Mucosa of descending colon (tissue), 3 donors: Measurements from ENCODE around the gene JTB. TPM values are rescaled to one million over a fixed set of nuclear protein-coding genes. Genes with fewer than 3 reads are reported as not detected.
"Not testable (repeated sequence)": the region's sequence is repeated elsewhere in the genome, so short reads cannot be mapped to it uniquely, and the experiment has no call there.

Experiments used
- ATAC-seq: fragments of 200-7000 bp; cut with Tn5 transposase; one replicate; pipeline ENCODE4 v1.9.1; 2020; ENCODE audit warnings: mild to moderate bottlenecking, moderate library complexity
- DNase-seq, 3 donors: peaks; one replicate each; pipeline ENCODE4 v3.0.0-alpha.2; 2020
- H3K36me3 ChIP-seq: fragments of 200-600 bp; one replicate; pipeline ENCODE4 v1.8.0; 2021; ENCODE audit warnings: low read depth, mild to moderate bottlenecking
- H3K4me1 ChIP-seq: fragments of 200-600 bp; one replicate; pipeline ENCODE4 v1.8.0; 2021; ENCODE audit warnings: low read depth, mild to moderate bottlenecking
- H3K4me3 ChIP-seq: fragments of 200-600 bp; one replicate; pipeline ENCODE4 v1.8.0; 2021; ENCODE audit warnings: mild to moderate bottlenecking
- H3K9me3 ChIP-seq: fragments of 200-600 bp; one replicate; pipeline ENCODE4 v1.8.0; 2021; ENCODE audit warnings: mild to moderate bottlenecking
- intact Hi-C, 2 donors: fragments of 100-400 bp; cut with DNase I in 1 of 2; cut with micrococcal nuclease in 1 of 2; formaldehyde crosslinking; loops; one replicate each; pipeline versions ENCODE4 v1.11.0 to v1.11.1; 2022; cut with DNase I, micrococcal nuclease
- total RNA-seq, 3 donors: library from RNA; stranded (reverse); fragmentation: NEBNext Ultra II Directional in 2 of 3; extraction: Animal tissue kit (Norgen Biotek cat#: 25700) in 2 of 3; gene quantifications; one replicate each; pipeline versions ENCODE4 v1.2.1 to v1.2.4, GENCODE V29; 2021 to 2023
- TF ChIP-seq, protein P1 (sequence below): fragments of 200-600 bp; IDR thresholded peaks from one replicate; pipeline ENCODE4 v1.8.0; 2022; ENCODE audit warnings: antibody characterized with exemption, mild to moderate bottlenecking
- donor health status: DM: no; HTN: no; CAD: no; lungs with moderate emphysema.
- donor health status: DM: no; HTN: no; CAD: no.
- donor health status: DM: no; HTN: yes; CAD: no.

Gene JTB
- total RNA-seq, 3 donors from 2014 or later: 119 to 153 (median 124) TPM

DNA sequence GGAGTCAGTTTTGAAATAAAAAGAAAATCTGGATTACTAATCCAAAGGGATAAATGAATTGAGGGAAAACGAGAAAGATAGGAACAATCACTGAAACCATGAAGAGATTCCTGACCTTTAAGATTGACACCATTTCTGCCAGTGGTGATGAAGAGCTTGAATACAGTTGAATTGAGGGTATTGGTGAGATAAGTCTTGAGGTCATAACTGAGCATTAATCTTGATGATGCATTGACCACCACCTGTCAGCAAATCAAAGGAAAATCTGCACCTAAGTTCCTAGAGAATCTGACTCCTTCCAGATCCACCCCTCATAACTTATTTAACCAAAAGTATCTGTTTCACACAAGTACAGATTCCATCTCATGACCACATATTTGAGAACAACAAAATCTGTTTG lies 34.7 kb upstream of the JTB start:
- TF ChIP-seq, protein P1, sequence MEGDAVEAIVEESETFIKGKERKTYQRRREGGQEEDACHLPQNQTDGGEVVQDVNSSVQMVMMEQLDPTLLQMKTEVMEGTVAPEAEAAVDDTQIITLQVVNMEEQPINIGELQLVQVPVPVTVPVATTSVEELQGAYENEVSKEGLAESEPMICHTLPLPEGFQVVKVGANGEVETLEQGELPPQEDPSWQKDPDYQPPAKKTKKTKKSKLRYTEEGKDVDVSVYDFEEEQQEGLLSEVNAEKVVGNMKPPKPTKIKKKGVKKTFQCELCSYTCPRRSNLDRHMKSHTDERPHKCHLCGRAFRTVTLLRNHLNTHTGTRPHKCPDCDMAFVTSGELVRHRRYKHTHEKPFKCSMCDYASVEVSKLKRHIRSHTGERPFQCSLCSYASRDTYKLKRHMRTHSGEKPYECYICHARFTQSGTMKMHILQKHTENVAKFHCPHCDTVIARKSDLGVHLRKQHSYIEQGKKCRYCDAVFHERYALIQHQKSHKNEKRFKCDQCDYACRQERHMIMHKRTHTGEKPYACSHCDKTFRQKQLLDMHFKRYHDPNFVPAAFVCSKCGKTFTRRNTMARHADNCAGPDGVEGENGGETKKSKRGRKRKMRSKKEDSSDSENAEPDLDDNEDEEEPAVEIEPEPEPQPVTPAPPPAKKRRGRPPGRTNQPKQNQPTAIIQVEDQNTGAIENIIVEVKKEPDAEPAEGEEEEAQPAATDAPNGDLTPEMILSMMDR: no peak
- Histone ChIP-seq H3K36me3 (no peaks in the 10 kb centered on the region), H3K9me3 (no peaks in the 10 kb centered on the region), H3K4me3 (no peak overlapping the region), H3K4me1 (no peaks in the 10 kb centered on the region)
- DNase-seq (no peak), ATAC-seq (no peak)
- intact Hi-C loops: no loop called here

DNA sequence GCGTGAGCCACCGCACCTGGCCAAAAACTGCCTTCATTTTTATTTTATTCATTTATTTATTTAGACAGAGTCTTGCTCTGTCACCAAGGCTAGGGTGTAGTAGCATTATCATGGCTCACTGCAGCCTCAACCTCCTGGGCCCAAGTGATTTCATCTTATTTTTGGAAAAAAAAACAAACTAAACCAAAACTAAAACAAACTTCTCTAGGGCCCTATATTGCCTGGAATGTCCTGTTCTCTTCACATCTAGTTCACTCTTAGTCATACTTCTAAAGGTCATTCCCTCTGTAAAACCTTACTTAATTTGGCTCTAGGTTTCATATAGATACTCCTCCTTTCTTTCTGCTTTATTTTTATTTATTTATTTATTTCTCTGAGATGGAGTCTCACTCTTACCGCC lies 28.7 kb upstream of the JTB start:
- no peak overlapping the region for H3K4me3 ChIP-seq

DNA sequence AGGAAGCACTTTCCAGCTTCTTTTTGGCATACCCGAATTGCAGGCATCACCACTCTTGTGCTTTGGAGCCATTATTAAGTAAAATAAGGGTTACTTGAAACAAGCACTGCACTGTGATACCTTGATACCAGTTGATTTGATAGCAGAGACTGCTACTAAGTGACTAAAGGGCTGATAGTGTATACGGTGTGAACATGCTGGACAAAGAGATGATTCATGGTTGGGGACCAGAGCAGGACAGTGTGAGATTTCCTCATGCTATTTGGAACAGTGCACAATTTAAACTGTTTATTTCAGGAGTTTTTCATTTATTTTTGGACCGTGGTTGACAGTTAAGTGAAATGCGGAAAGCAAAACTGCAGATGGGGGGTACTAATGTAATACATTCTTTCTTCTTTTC lies 22.9 kb upstream of the JTB start:
- H3K4me3 ChIP-seq: no peak overlapping the region
- H3K4me1 ChIP-seq: no peaks in the 10 kb centered on the region
- no peaks in the 10 kb centered on the region for H3K36me3 ChIP-seq
- no peak for ATAC-seq
- no peaks in the 10 kb centered on the region for H3K9me3 ChIP-seq
- TF ChIP-seq, protein P1: no peak
- DNase-seq: no peak
- intact Hi-C loops: no loop called here

More for the DNA sequence above, 28.7 kb upstream of the JTB start:
- no peaks in the 10 kb centered on the region for H3K36me3 ChIP-seq
- TF ChIP-seq, protein P1: no peak
- no peaks in the 10 kb centered on the region for H3K4me1 ChIP-seq
- no peaks in the 10 kb centered on the region for H3K9me3 ChIP-seq
- no peak for ATAC-seq
- DNase-seq: no peak
- intact Hi-C loops: no loop called here

- intact Hi-C loops, ATAC-seq, H3K9me3 ChIP-seq, DNase-seq, H3K36me3 ChIP-seq, H3K4me3 ChIP-seq: not testable (repeated sequence)
- H3K4me1 ChIP-seq: peaks cover 12% of the 10 kb centered on the region
Observed at GRCh38 chr1:153996882-153997281, 19.4 kb upstream of the JTB start.

- no peak for DNase-seq
- H3K9me3 ChIP-seq: no peaks in the 10 kb centered on the region
- TF ChIP-seq, protein P1: no peak
- H3K4me1 ChIP-seq: peaks cover 17% of the 10 kb centered on the region
- H3K4me3 ChIP-seq: no peak overlapping the region
- ATAC-seq: no peak
- intact Hi-C loops: no loop called here
- H3K36me3 ChIP-seq: no peaks in the 10 kb centered on the region
Observed at GRCh38 chr1:153995640-153996039, 18.2 kb upstream of the JTB start.

- Histone ChIP-seq H3K4me3 (no peak overlapping the region), H3K9me3 (no peaks in the 10 kb centered on the region), H3K4me1 (peaks cover 17% of the 10 kb centered on the region), H3K36me3 (no peaks in the 10 kb centered on the region)
- TF ChIP-seq, protein P1: no peak
- ATAC-seq (no peak), DNase-seq (no peak)
- intact Hi-C loops: no loop called here
Observed at GRCh38 chr1:153995202-153995601, 17.7 kb upstream of the JTB start.
